Fibroblast of the conjunctiva (primary cell): Measurements from ENCODE around the gene PANX3.

Experiments
- DNase-seq: peaks from one replicate; pipeline ENCODE4 v3.0.0-alpha.2; 2010; ENCODE audit warnings: low read depth

PANX3 gene

GRCh38 chr11:124658986-124659385, 47.8 kb downstream of the PANX3 start:
- DNase-seq: no peak

DNA sequence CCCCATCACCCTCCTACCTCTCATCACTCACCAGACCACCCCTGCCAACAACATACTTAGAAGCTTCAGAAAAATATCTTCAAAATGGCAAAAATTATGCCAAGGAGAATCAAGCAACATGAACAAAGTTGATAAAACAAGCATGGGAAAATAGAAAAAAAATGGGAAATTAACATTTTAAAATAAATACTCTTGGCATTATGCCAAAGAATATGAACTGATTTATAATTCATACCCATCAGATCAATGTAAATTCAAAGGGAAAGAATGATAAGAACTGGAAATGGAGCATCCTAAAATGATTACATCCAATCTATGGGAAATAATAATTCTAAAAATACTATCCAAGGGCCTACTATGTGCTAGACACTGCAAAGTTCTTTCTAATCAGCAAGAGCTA, 50.3 kb downstream of the PANX3 start:
- no peak for DNase-seq

- DNase-seq: no peak
Observed at GRCh38 chr11:124662106-124662505, 50.9 kb downstream of the PANX3 start.

DNA sequence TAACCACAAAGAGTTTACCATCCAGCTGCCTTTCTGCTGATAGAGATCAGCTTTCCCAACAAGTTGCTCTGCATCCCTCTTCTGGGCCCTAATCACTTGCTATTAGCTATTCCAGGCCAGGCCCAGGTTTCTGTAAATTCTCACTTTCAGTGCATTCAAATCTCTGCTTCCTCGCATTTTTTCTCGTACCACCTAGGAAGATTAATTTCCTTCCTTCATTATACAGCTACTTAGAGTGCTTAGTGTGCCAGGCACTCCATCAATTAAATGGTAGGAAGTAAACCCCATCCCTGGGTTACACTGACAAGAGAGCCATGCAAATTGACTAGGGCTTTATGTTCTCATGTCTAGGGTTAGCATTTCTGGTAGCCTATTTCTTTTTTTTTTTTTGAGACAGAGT, 52.6 kb downstream of the PANX3 start:
- DNase-seq: no peak

DNA sequence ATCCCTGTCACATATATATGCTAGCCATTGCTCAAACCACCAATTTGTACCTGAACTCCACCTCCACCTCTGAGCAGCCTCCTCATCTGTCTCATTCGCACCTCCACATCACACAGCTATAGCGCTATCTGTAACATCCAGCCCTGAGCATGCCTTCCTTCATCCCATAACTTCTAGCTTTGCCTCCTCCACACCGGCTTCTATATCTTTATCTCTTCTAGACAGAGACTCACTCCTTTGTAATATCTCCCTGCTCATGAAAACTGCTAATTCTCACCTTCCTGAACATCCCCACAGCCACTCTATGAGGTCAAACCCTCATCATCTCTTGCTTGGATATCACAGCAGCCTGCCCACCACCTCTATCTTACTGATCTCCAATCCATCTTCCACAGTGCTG, 56.4 kb downstream of the PANX3 start:
- no peak for DNase-seq

DNA sequence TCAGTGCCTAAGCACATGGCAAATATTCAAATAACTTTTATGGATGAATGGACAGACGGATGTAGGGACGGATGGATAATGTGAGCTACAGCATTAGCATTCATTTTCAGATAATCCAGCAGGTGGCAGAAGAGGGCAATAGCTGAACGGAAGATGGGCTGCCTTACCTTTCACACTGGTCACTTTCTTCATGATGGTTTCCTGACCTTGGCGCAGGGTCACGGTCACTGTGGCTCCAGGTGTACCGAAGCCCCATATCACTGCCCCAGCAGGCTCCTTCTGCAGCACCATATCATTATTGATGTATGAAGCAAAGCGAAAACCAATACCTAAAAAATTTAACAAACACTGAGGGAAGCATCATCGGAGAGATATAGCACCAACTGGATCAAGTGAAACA, 58.0 kb downstream of the PANX3 start:
- DNase-seq: peak; percentile 38
